Measurements from ENCODE around the gene SLC6A4. TPM values are rescaled to one million over a fixed set of nuclear protein-coding genes. Genes with fewer than 3 reads are reported as not detected.
"Not testable (repeated sequence)": the region's sequence is repeated elsewhere in the genome, so short reads cannot be mapped to it uniquely, and the experiment has no call there.

Gene SLC6A4
- total RNA-seq, 1 donor from 2014 or later = 9.4 TPM

GRCh38 chr17:30210901-30211300, 24.6 kb downstream of the SLC6A4 start:
- Mint-ChIP-seq H3K27me3 (no peaks in the 10 kb centered on the region), H3K36me3 (no peaks in the 10 kb centered on the region), H3K4me3 (no peak overlapping the region), H3K27ac (no peak overlapping the region), H3K4me1 (ENCODE audit: unreplicated experiment) (no peaks in the 10 kb centered on the region), H3K9me3 (no peaks in the 10 kb centered on the region)
- no peak for DNase-seq (ENCODE audit: extremely low spot score, unreplicated experiment)
- no peak for TF ChIP-seq CTCF (conservative IDR thresholded peaks at IDR 0.05)

GRCh38 chr17:30210366-30210765, 25.1 kb downstream of the SLC6A4 start:
- DNase-seq (ENCODE audit: extremely low spot score, unreplicated experiment) = no peak
- H3K27ac Mint-ChIP-seq = no peak overlapping the region
- no peak overlapping the region for H3K4me3 Mint-ChIP-seq
- no peaks in the 10 kb centered on the region for H3K9me3 Mint-ChIP-seq
- no peaks in the 10 kb centered on the region for H3K27me3 Mint-ChIP-seq
- no peaks in the 10 kb centered on the region for H3K4me1 Mint-ChIP-seq (ENCODE audit: unreplicated experiment)
- TF ChIP-seq CTCF (conservative IDR thresholded peaks at IDR 0.05) = no peak
- no peaks in the 10 kb centered on the region for H3K36me3 Mint-ChIP-seq

DNA sequence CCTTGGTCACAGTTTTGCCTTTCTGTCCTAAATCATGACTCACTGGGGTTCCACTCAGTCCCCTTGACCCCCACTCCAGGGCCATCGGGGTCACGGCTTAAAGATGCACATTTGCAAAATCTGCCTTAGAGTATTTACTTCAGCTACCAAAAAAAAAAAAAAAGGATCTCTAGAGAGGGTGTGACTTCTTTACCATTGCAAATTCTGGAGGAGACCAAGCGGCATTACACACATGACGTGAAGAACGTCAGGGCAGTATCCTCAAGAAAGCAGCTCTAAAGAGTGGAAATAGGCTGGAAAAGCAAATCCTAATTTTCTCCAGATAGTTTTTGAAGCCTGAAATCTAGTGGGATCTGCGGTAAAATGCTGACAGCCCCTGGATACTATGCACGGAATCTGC, 25.6 kb downstream of the SLC6A4 start:
- no peaks in the 10 kb centered on the region for H3K9me3 Mint-ChIP-seq
- H3K36me3 Mint-ChIP-seq = no peaks in the 10 kb centered on the region
- H3K4me1 Mint-ChIP-seq (ENCODE audit: unreplicated experiment) = no peaks in the 10 kb centered on the region
- H3K4me3 Mint-ChIP-seq = no peak overlapping the region
- no peak overlapping the region for H3K27ac Mint-ChIP-seq
- TF ChIP-seq CTCF (conservative IDR thresholded peaks at IDR 0.05) = no peak
- no peak for DNase-seq (ENCODE audit: extremely low spot score, unreplicated experiment)
- no peaks in the 10 kb centered on the region for H3K27me3 Mint-ChIP-seq

GRCh38 chr17:30208214-30208613, 27.3 kb downstream of the SLC6A4 start:
- no peak for DNase-seq (ENCODE audit: extremely low spot score, unreplicated experiment)
- Mint-ChIP-seq H3K27ac (no peak overlapping the region), H3K27me3 (no peaks in the 10 kb centered on the region), H3K4me1 (ENCODE audit: unreplicated experiment) (peaks cover 4% of the 10 kb centered on the region), H3K9me3 (no peaks in the 10 kb centered on the region), H3K4me3 (no peak overlapping the region), H3K36me3 (no peaks in the 10 kb centered on the region)
- no peak for TF ChIP-seq CTCF (conservative IDR thresholded peaks at IDR 0.05)

DNA sequence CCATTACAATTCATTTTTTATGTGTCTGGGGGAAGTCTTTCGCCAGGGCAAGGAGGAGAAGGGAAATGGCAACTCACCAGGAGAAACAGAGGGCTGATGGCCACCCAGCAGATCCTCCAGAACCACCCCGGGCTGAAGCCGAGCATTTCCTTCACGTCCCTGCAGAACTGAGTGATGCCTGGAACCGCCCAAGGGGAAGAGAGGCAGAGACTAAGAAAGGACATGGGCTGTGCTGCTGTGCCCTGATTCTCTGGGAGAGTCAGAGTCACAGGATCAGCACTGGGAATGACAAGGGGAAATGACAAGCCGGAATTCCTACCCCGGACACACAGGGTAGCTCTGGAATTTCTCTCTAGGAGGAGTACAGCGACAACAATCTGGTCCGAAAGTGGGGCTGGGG, 27.8 kb downstream of the SLC6A4 start:
- peak; percentile 42 for DNase-seq (ENCODE audit: extremely low spot score, unreplicated experiment)
- no peak overlapping the region for H3K4me3 Mint-ChIP-seq
- H3K4me1 Mint-ChIP-seq (ENCODE audit: unreplicated experiment) = peaks cover 4% of the 10 kb centered on the region
- no peaks in the 10 kb centered on the region for H3K9me3 Mint-ChIP-seq
- no peaks in the 10 kb centered on the region for H3K27me3 Mint-ChIP-seq
- H3K27ac Mint-ChIP-seq = no peak overlapping the region
- TF ChIP-seq CTCF (conservative IDR thresholded peaks at IDR 0.05) = no peak
- no peaks in the 10 kb centered on the region for H3K36me3 Mint-ChIP-seq

DNA sequence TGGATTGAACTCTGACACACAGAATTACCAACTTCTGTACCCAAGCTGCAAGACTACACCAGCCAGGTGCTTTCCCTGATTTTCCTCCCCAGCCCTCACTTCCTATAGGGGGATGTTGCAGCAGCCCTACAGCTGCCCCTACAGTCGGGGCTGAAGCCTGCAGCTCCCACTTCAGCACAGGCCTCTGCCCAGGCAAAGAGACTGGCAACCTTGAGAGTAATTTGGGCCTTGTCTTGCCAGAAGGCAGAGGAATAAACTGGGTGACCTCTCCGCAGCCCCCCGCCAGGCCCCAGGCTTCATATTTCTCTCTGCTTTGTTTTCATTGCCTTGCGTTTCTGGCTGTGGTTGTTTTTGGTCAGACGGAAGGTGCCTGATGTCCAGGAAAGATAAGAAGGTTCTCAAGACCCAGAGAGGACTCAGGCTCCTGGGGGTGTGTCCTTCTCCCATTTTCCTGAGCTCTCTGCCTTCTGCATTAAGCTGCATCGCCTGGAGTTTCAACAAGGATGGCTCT, 32.0 kb downstream of the SLC6A4 start:
- TF ChIP-seq CTCF (conservative IDR thresholded peaks at IDR 0.05) = no peak
- DNase-seq (ENCODE audit: extremely low spot score, unreplicated experiment) = no peak

GRCh38 chr17:30200656-30201055, 34.8 kb downstream of the SLC6A4 start:
- not testable (repeated sequence) for H3K4me1 Mint-ChIP-seq (ENCODE audit: unreplicated experiment); H3K36me3 Mint-ChIP-seq; H3K9me3 Mint-ChIP-seq; DNase-seq (ENCODE audit: extremely low spot score, unreplicated experiment); H3K27me3 Mint-ChIP-seq; H3K27ac Mint-ChIP-seq; H3K4me3 Mint-ChIP-seq

More for the DNA sequence above, 32.0 kb downstream of the SLC6A4 start:
- H3K9me3 Mint-ChIP-seq = no peaks in the 10 kb centered on the region
- H3K27me3 Mint-ChIP-seq = no peaks in the 10 kb centered on the region
- H3K36me3 Mint-ChIP-seq = no peaks in the 10 kb centered on the region
- H3K4me3 Mint-ChIP-seq = no peak overlapping the region
- peaks cover 4% of the 10 kb centered on the region for H3K4me1 Mint-ChIP-seq (ENCODE audit: unreplicated experiment)
- no peak overlapping the region for H3K27ac Mint-ChIP-seq

All from type B pancreatic cell (in vitro differentiated cells).